ENCODE data around the gene GSTM1. TPM values are rescaled to one million over a fixed set of nuclear protein-coding genes. Genes with fewer than 3 reads are reported as not detected.

GSTM1 gene
- total and polyA plus RNA-seq, 10 of the 15 experiments (the other 5 are each of a cell fraction or from before 2014, with no cell fraction given): 16.0 to 75.6 (median 46.4) TPM

- H3K4me1 ChIP-seq (ENCODE audit: control insufficient read depth, insufficient read depth, low read length): peaks cover 10% of the 10 kb centered on the region
- H2AFZ ChIP-seq (ENCODE audit: control insufficient read depth, low read depth, low read length): peak within 1 kb of the TSS; percentile 29
- no peak within 1 kb of the TSS for H3K27ac ChIP-seq (ENCODE audit: control insufficient read depth, insufficient read depth)
- ChIA-PET POLR2A (no interaction called here), CTCF (interaction anchor here (0.6 to 1.8 kb wide), 5 partner anchors 9 to 317 kb away, joined by 3 to 6 read pairs (median 4); partner anchors contain the start of gene AHCYL1), SMC1A (ENCODE audit: uncharacterized antibody, unreplicated experiment) (no interaction called here), RAD21 (ENCODE audit: unreplicated experiment) (interaction anchor here (0.9 to 1.0 kb wide), 2 partner anchors 15 to 106 kb away, joined by 3 read pairs; no protein-coding TSS in a partner anchor)
- 21% methylated on average over 22 of the region's 22 CpGs for WGBS (ENCODE audit: insufficient coverage, insufficient replicate concordance, low lambda C conversion rate, missing lambda C conversion rate)
- FAIRE-seq (no peak), DNase-seq (ENCODE audit: low read depth, low spot score) (peak; percentile 41), ATAC-seq (peak; percentile 100)
- no peaks in the 10 kb centered on the region for H4K20me1 ChIP-seq (ENCODE audit: control insufficient read depth, insufficient read depth)
- peak within 1 kb of the TSS; percentile 63 for H3K4me3 ChIP-seq
- H3K27me3 ChIP-seq (replicated peaks in 1 of 2; ENCODE audit: control insufficient read depth in 2 of 2, insufficient read depth in 2 of 2, low read length in 1 of 2): no peaks in the 10 kb centered on the region
- H3K9me3 ChIP-seq (replicated peaks; ENCODE audit: control insufficient read depth, insufficient read depth, low read length): no peaks in the 10 kb centered on the region
- no TSS peak for BruUV-seq (replicated peaks)
- in situ Hi-C loops (cut with MboI): no loop called here
- TF ChIP-seq POLR2A (IDR thresholded peaks at IDR 0.05; ENCODE audit: low read depth, low read length) (0 out of 2 replicates have a peak, but pooled peaks have one; percentile 21), FOXK2 (IDR thresholded peaks at IDR 0.05) (no peak)
- intact Hi-C loops (cut with micrococcal nuclease; ENCODE audit: unreplicated experiment): no loop called here
- H3K36me3 ChIP-seq (ENCODE audit: control insufficient read depth in 2 of 2, insufficient read depth in 2 of 2, low read length in 1 of 2): no peaks in the 10 kb centered on the region
- peak within 1 kb of the TSS; percentile 4; the same call in 1 of the 2 replicates for H3K9ac ChIP-seq (ENCODE audit: control insufficient read depth, insufficient read depth, low read length)
- H3K79me2 ChIP-seq (ENCODE audit: control insufficient read depth, insufficient read depth, low read length): no peaks in the 10 kb centered on the region
- H3K4me2 ChIP-seq (ENCODE audit: control insufficient read depth, insufficient read depth): peak within 1 kb of the TSS; percentile 87
Observed at GRCh38 chr1:109667452-109668122, 20.0 kb upstream of the GSTM1 start, which contains the start of gene GSTM2. GSTM2 (plus strand) TSS chr1:109668057; CDS start chr1:109668116, 59 bp downstream.

DNA sequence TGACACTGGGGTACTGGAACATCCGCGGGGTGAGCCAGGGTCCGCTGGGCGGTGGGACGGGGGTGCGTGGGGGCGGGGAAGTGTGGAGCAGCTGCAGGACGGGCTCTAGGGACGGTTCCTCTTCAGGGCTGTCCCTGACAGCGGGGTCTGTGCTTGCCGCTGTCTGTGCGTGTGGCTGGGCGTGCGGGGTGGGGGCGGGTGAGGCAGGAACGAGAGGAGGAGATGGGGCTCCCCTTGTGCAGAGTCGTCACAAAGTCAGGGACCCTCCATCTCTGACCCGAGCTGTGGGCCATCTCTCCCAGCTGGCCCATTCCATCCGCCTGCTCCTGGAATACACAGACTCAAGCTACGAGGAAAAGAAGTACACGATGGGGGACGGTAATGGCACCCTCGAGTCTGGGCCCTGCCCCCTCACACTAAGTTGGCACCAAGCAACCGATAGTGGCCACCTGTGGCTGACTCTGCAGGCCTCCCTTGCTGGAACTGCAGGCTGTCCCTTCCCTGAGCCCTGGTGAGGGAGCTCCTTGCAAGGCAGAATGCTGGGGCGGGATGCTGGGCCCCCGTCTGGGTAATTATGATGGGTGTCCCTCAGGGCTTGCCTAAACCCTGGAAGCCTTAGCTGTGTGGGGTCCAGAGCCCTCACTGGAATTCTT, 19.4 kb upstream of the GSTM1 start:
- in situ Hi-C loops (cut with MboI): no loop called here
- Histone ChIP-seq H3K4me3 (peak overlapping the region; percentile 63), H4K20me1 (ENCODE audit: control insufficient read depth, insufficient read depth) (no peaks in the 10 kb centered on the region), H3K27ac (ENCODE audit: control insufficient read depth, insufficient read depth) (no peak overlapping the region), H3K36me3 (ENCODE audit: control insufficient read depth in 2 of 2, insufficient read depth in 2 of 2, low read length in 1 of 2) (no peaks in the 10 kb centered on the region), H3K4me2 (ENCODE audit: control insufficient read depth, insufficient read depth) (peak overlapping the region; percentile 87), H3K27me3 (replicated peaks in 1 of 2; ENCODE audit: control insufficient read depth in 2 of 2, insufficient read depth in 2 of 2, low read length in 1 of 2) (no peaks in the 10 kb centered on the region), H3K4me1 (ENCODE audit: control insufficient read depth, insufficient read depth, low read length) (peaks cover 10% of the 10 kb centered on the region), H2AFZ (ENCODE audit: control insufficient read depth, low read depth, low read length) (peak overlapping the region; percentile 29), H3K9me3 (replicated peaks; ENCODE audit: control insufficient read depth, insufficient read depth, low read length) (no peaks in the 10 kb centered on the region), H3K79me2 (ENCODE audit: control insufficient read depth, insufficient read depth, low read length) (no peaks in the 10 kb centered on the region), H3K9ac (ENCODE audit: control insufficient read depth, insufficient read depth, low read length) (peak overlapping the region; percentile 4; the same call in 1 of the 2 replicates)
- ATAC-seq (no peak; the same call in 2 of the 3 replicates), FAIRE-seq (no peak), DNase-seq (ENCODE audit: low read depth, low spot score) (no peak)
- SMC1A ChIA-PET (ENCODE audit: uncharacterized antibody, unreplicated experiment): interaction anchor here (1.1 kb wide), 1 partner anchor 317 kb away, joined by 3 read pairs; the partner anchor contains the start of gene AHCYL1
- CTCF ChIA-PET: interaction anchor here (0.6 to 1.8 kb wide), 3 partner anchors 10 to 28 kb away, joined by 4 to 6 read pairs (median 4); no protein-coding TSS in a partner anchor
- RAD21 ChIA-PET (ENCODE audit: unreplicated experiment): interaction anchor here (0.9 to 1.0 kb wide), 2 partner anchors 15 to 106 kb away, joined by 3 read pairs; no protein-coding TSS in a partner anchor
- TF ChIP-seq PAX5 (IDR thresholded peaks at IDR 0.05; ENCODE audit: borderline replicate concordance, low read depth, low read length) (no peak), MLLT1 (IDR thresholded peaks at IDR 0.05) (no peak)
- TF ChIP-seq, protein P1, sequence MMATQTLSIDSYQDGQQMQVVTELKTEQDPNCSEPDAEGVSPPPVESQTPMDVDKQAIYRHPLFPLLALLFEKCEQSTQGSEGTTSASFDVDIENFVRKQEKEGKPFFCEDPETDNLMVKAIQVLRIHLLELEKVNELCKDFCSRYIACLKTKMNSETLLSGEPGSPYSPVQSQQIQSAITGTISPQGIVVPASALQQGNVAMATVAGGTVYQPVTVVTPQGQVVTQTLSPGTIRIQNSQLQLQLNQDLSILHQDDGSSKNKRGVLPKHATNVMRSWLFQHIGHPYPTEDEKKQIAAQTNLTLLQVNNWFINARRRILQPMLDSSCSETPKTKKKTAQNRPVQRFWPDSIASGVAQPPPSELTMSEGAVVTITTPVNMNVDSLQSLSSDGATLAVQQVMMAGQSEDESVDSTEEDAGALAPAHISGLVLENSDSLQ (IDR thresholded peaks at IDR 0.05): no peak
- no TSS peak for BruUV-seq (replicated peaks)
- POLR2A ChIA-PET: no interaction called here
- intact Hi-C loops (cut with micrococcal nuclease; ENCODE audit: unreplicated experiment): no loop called here
- WGBS (ENCODE audit: insufficient coverage, insufficient replicate concordance, low lambda C conversion rate, missing lambda C conversion rate): 13% methylated on average over 24 of the region's 26 CpGs

Measured in GM12878 (cell line).